IMR-90 (cell line): ENCODE results near the gene RBM45. TPM values are rescaled to one million over a fixed set of nuclear protein-coding genes. Genes with fewer than 3 reads are reported as not detected.

Experiments used
- ATAC-seq: fragments of 200-7000 bp; cut with Tn5 transposase; 2 replicates; pipeline ENCODE4 v1.9.1; 2020; ENCODE audit warnings: low read depth, mild to moderate bottlenecking, moderate library complexity
- BruUV-seq: library from RNA; stranded (reverse); fragments of 400-500 nt; replicated peaks from 2 replicates; lab custom pipeline; 2021; lab: Mats Ljungman, UMichigan
- CTCF ChIA-PET: fragments of 300-600 bp; formaldehyde crosslinking; extraction: SDS; loops from one replicate; lab custom pipeline; 2021; ENCODE audit warnings: antibody characterized with exemption; lab: Yijun Ruan, JAX
- POLR2A ChIA-PET: fragments of 300-600 bp; sonication (Branson Sonifier 250); formaldehyde crosslinking; loops from one replicate; lab custom pipeline; 2022; ENCODE audit warnings: antibody characterized with exemption; ENCODE audit not compliant: unreplicated experiment; lab: Charles Lee
- DNase-seq: peaks from one replicate; pipeline ENCODE4 v3.0.0; 2013
- H2AFZ ChIP-seq: replicated peaks from 2 replicates; pipeline ENCODE3; 2013; ENCODE audit warnings: low read length, mild to moderate bottlenecking; ENCODE audit not compliant: poor library complexity
- H2AK5ac ChIP-seq: 2 replicates; pipeline ENCODE4 v1.6.1; 2013; ENCODE audit warnings: low read depth, low read length, inconsistent platforms
- H2AK9ac ChIP-seq: replicated peaks from 2 replicates; pipeline ENCODE3; 2013; ENCODE audit warnings: mild to moderate bottlenecking, low read depth, low read length, moderate library complexity; ENCODE audit not compliant: poor library complexity
- H2BK120ac ChIP-seq: 2 replicates; pipeline ENCODE4 v1.6.1; 2013; ENCODE audit warnings: low read depth, low read length, inconsistent platforms
- H2BK15ac ChIP-seq: 3 replicates; pipeline ENCODE4 v1.6.1; 2013; ENCODE audit warnings: low read depth, low read length, inconsistent platforms
- H2BK20ac ChIP-seq: 2 replicates; pipeline ENCODE4 v1.6.1; 2013; ENCODE audit warnings: low read depth, mild to moderate bottlenecking, inconsistent platforms, low read length, moderate library complexity
- H2BK5ac ChIP-seq: 2 replicates; pipeline ENCODE4 v1.6.1; 2013; ENCODE audit warnings: mild to moderate bottlenecking, low read depth, low read length, inconsistent platforms; ENCODE audit not compliant: poor library complexity, severe bottlenecking
- H3K14ac ChIP-seq: replicated peaks from 2 replicates; pipeline ENCODE4 v1.6.1; 2013; ENCODE audit warnings: low read depth, low read length, inconsistent platforms
- H3K18ac ChIP-seq: 2 replicates; pipeline ENCODE4 v1.6.1; 2013; ENCODE audit warnings: low read depth, low read length, control low read depth
- H3K23ac ChIP-seq: 2 replicates; pipeline ENCODE4 v1.6.1; 2013; ENCODE audit warnings: low read depth, low read length, inconsistent platforms
- H3K27ac ChIP-seq: 2 replicates; pipeline ENCODE4 v1.5.1; 2013; ENCODE audit warnings: mild to moderate bottlenecking, control low read depth, low read length; ENCODE audit not compliant: insufficient read depth
- H3K27me3 ChIP-seq: 2 replicates; pipeline ENCODE4 v1.6.1; 2013; ENCODE audit warnings: low read length; ENCODE audit not compliant: control insufficient read depth, insufficient read depth
- H3K36me3 ChIP-seq: 2 replicates; pipeline ENCODE4 v1.6.1; 2013; ENCODE audit warnings: low read length, mixed read lengths; ENCODE audit not compliant: control insufficient read depth, insufficient read depth
- H3K4ac ChIP-seq: 2 replicates; pipeline ENCODE4 v1.6.1; 2013; ENCODE audit warnings: low read depth, low read length, inconsistent platforms
- H3K4me1 ChIP-seq: 2 replicates; pipeline ENCODE4 v1.6.1; 2013; ENCODE audit warnings: low read length, mixed read lengths; ENCODE audit not compliant: control insufficient read depth, insufficient read depth
- H3K4me2 ChIP-seq: 2 replicates; pipeline ENCODE4 v1.6.1; 2013; ENCODE audit warnings: low read depth, mild to moderate bottlenecking, control low read depth, low read length, moderate library complexity
- H3K4me3 ChIP-seq: 2 replicates; pipeline ENCODE4 v1.5.1; 2013; ENCODE audit warnings: low read depth, mild to moderate bottlenecking, control low read depth, low read length, moderate library complexity; ENCODE audit not compliant: insufficient read depth
- H3K56ac ChIP-seq: 2 replicates; pipeline ENCODE4 v1.6.1; 2013; ENCODE audit warnings: low read length, inconsistent platforms; ENCODE audit not compliant: insufficient read depth; ENCODE audit errors: extremely low read depth
- H3K79me1 ChIP-seq, 2 experiments: 2 replicates each; pipeline ENCODE4 v1.6.1; 2013; ENCODE audit warnings: low read length in 2 of 2, inconsistent platforms in 1 of 2, low read depth in 1 of 2
- H3K9ac ChIP-seq: 2 replicates; pipeline ENCODE4 v1.6.1; 2013; ENCODE audit warnings: low read depth, low read length, control low read depth
- H3K9me1 ChIP-seq: 2 replicates; pipeline ENCODE4 v1.6.1; 2013; ENCODE audit warnings: low read length, inconsistent platforms; ENCODE audit not compliant: insufficient read depth
- H3K9me3 ChIP-seq: 2 replicates; pipeline ENCODE4 v1.6.1; 2013; ENCODE audit warnings: low read length; ENCODE audit not compliant: control insufficient read depth, insufficient read depth
- H4K20me1 ChIP-seq: 2 replicates; pipeline ENCODE4 v1.6.1; 2013; ENCODE audit warnings: low read length, inconsistent platforms; ENCODE audit not compliant: insufficient read depth
- H4K5ac ChIP-seq: 2 replicates; pipeline ENCODE4 v1.6.1; 2013; ENCODE audit warnings: mild to moderate bottlenecking, low read depth, low read length, control low read depth
- H4K8ac ChIP-seq, 2 experiments: 2 replicates each; pipeline ENCODE4 v1.6.1; 2013; ENCODE audit warnings: low read depth in 2 of 2, low read length in 2 of 2, control low read depth in 1 of 2, inconsistent platforms in 1 of 2
- H4K91ac ChIP-seq: 2 replicates; pipeline ENCODE4 v1.6.1; 2013; ENCODE audit warnings: low read depth, low read length, inconsistent platforms; ENCODE audit not compliant: insufficient read depth
- BHLHE40 ChIP-seq: fragments of 150-350 bp; IDR thresholded peaks from 2 replicates; pipeline ENCODE4 v1.6.1; 2016; ENCODE audit warnings: mild to moderate bottlenecking, low read depth, low read length
- CEBPB ChIP-seq: IDR thresholded peaks from 2 replicates; pipeline ENCODE4 v1.6.1; 2012; ENCODE audit warnings: low read depth, low read length, improper control_type of control experiment
- CHD1 ChIP-seq: IDR thresholded peaks from 2 replicates; pipeline ENCODE4 v1.6.1; 2012; ENCODE audit warnings: low read depth, low read length, improper control_type of control experiment
- CTCF ChIP-seq: conservative IDR thresholded peaks from 2 replicates; pipeline ENCODE4 v1.5.1; 2012; ENCODE audit warnings: mild to moderate bottlenecking, low read depth, low read length, improper control_type of control experiment
- ELK1 ChIP-seq: fragments of 150-350 bp; IDR thresholded peaks from 2 replicates; pipeline ENCODE4 v1.6.1; 2016; ENCODE audit warnings: low read depth, mild to moderate bottlenecking, low read length, moderate library complexity, borderline replicate concordance
- FOS ChIP-seq: fragments of 150-350 bp; IDR thresholded peaks from 2 replicates; pipeline ENCODE4 v1.6.1; 2016; ENCODE audit warnings: low read depth, low read length
- MAFK ChIP-seq: IDR thresholded peaks from 2 replicates; pipeline ENCODE4 v1.6.1; 2012; ENCODE audit warnings: low read depth, low read length, improper control_type of control experiment
- MAZ ChIP-seq: IDR thresholded peaks from 2 replicates; pipeline ENCODE4 v1.6.1; 2012; ENCODE audit warnings: low read depth, mild to moderate bottlenecking, low read length, improper control_type of control experiment, moderate library complexity, borderline replicate concordance
- WGBS, 2 experiments: methylation state at CpG; one replicate each; pipeline versions ENCODE4 v1.1.5 to v1.1.7; 2013; ENCODE audit warnings: missing lambda C conversion rate in 2 of 2; ENCODE audit not compliant: insufficient read length in 1 of 2; ENCODE audit errors: extremely low coverage in 2 of 2; 5-methylcytosine and 5-hydroxymethylcytosine counted together
- dilution Hi-C: fragments of 300-500 bp; cut with HindIII; formaldehyde crosslinking; loops from one replicate; pipeline ENCODE4 v1.14.3; 2018; ENCODE audit warnings: low sequenced_read_pairs; ENCODE audit not compliant: unreplicated experiment
- in situ Hi-C: fragments of 300-500 bp; cut with MboI; formaldehyde crosslinking; loops from 3 replicates; pipeline ENCODE4 v1.14.3; 2019; ENCODE audit warnings: low sequenced_read_pairs, inconsistent platforms, mixed read lengths
- intact Hi-C: fragments of 100-400 bp; cut with micrococcal nuclease; formaldehyde crosslinking; loops from 2 replicates; pipeline ENCODE4 v1.10.0; 2022
- polyA plus RNA-seq, 3 experiments: library from polyadenylated mRNA; depleted of rRNA; stranded (reverse); fragments of >200 nt; gene quantifications; 2 replicates each; pipeline ENCODE4 v1.2.3, GENCODE V29; 2012; ENCODE audit warnings: low replicate concordance in 1 of 3
- total RNA-seq: library from RNA; depleted of rRNA; stranded (reverse); fragments of >200 nt; gene quantifications from 2 replicates; pipeline ENCODE4 v1.2.3, GENCODE V29; 2012

The RBM45 gene
- total and polyA plus RNA-seq, 2 of the 4 experiments (the other 2 are of a cell fraction), result 10.3 to 17.9 TPM

- Histone ChIP-seq H4K5ac (no peak overlapping the region), H2BK20ac (no peak overlapping the region), H3K27me3 (peaks cover 3% of the 10 kb centered on the region; the same call in 1 of the 2 replicates), H2AFZ (no peak overlapping the region), H3K14ac (no peak overlapping the region), H3K18ac (no peak overlapping the region), H2AK5ac (no peak overlapping the region), H3K9me3 (no peaks in the 10 kb centered on the region), H3K36me3 (no peaks in the 10 kb centered on the region), H2BK15ac (no peak overlapping the region), H3K56ac (no peak overlapping the region), H3K9me1 (no peaks in the 10 kb centered on the region), H3K4me1 (peaks cover 2% of the 10 kb centered on the region; the same call in 1 of the 2 replicates), H4K20me1 (no peaks in the 10 kb centered on the region), H3K27ac (no peak overlapping the region), H3K4ac (no peak overlapping the region), H4K8ac (no peak overlapping the region), H3K4me2 (no peak overlapping the region), H3K4me3 (no peak overlapping the region), H3K9ac (no peak overlapping the region), H2BK5ac (no peak overlapping the region), H3K79me1 (no peaks in the 10 kb centered on the region), H4K91ac (no peak overlapping the region), H3K23ac (no peak overlapping the region), H2BK120ac (no peak overlapping the region), H2AK9ac (no peak overlapping the region)
- BruUV-seq, result no TSS peak
- TF ChIP-seq CTCF (no peak), FOS (no peak), CHD1 (no peak), BHLHE40 (no peak), MAFK (no peak), CEBPB (no peak), ELK1 (no peak), MAZ (no peak)
- ATAC-seq (no peak), DNase-seq (no peak)
- intact Hi-C loops, result no loop called here
- in situ Hi-C loops, result no loop called here
- dilution Hi-C loops, result no loop called here
- ChIA-PET POLR2A (interaction anchor here (0.6 kb wide), 2 partner anchors 10 to 591 kb away, joined by 3 to 5 read pairs; no protein-coding TSS in a partner anchor), CTCF (interaction anchor here (0.6 kb wide), 1 partner anchor 37 kb away, joined by 3 read pairs; no protein-coding TSS in a partner anchor)
- no CpG with 5 or more reads among the region's 1 CpG for WGBS, 2 experiments
Measured at GRCh38 chr2:178075006-178075326, 37.3 kb upstream of the RBM45 start.
